ENCODE data around the gene CDH13. TPM values are rescaled to one million over a fixed set of nuclear protein-coding genes. Genes with fewer than 3 reads are reported as not detected.

CDH13 gene
- total RNA-seq, 2 experiments from 2014 or later, result not detected

- H3K4me1 ChIP-seq (ENCODE audit: insufficient read depth, low read length, poor library complexity, severe bottlenecking), result peaks cover 37% of the 10 kb centered on the region
- CTCF ChIA-PET (ENCODE audit: unreplicated experiment), result no interaction called here
- no peak overlapping the region for H3K4me2 ChIP-seq (ENCODE audit: low read length)
- POLR2A ChIA-PET, result no interaction called here
- no peaks in the 10 kb centered on the region for H3K9me2 ChIP-seq (ENCODE audit: insufficient read depth, low read length)
- H4K20me1 ChIP-seq (ENCODE audit: insufficient read depth, low read length), result no peaks in the 10 kb centered on the region
- no peak for DNase-seq (ENCODE audit: low spot score)
- intact Hi-C loops (cut with micrococcal nuclease; ENCODE audit: unreplicated experiment), result no loop called here
- no peaks in the 10 kb centered on the region for H3K9me3 ChIP-seq (ENCODE audit: low read length)
- BruUV-seq (replicated peaks), result no TSS peak
- H3K79me2 ChIP-seq (ENCODE audit: insufficient read depth, low read depth, low read length), result no peaks in the 10 kb centered on the region
- TF ChIP-seq EZH2phosphoT487 (IDR thresholded peaks at IDR 0.05; ENCODE audit: borderline replicate concordance, low read depth, low read length) (no peak), CTCF (conservative IDR thresholded peaks at IDR 0.05; ENCODE audit: low read length) (no peak)
- no peaks in the 10 kb centered on the region for H3K36me3 ChIP-seq (ENCODE audit: insufficient read depth, low read length)
- H3K27ac ChIP-seq (ENCODE audit: low read depth, low read length, poor library complexity, severe bottlenecking), result no peak overlapping the region
- H3K4me3 ChIP-seq (ENCODE audit: low read depth, low read length, poor library complexity, severe bottlenecking), result no peak overlapping the region
- H2AFZ ChIP-seq (ENCODE audit: low read length), result no peak overlapping the region
Measured at GRCh38 chr16:83839561-83839960, 1212.8 kb downstream of the CDH13 start.

GRCh38 chr16:83840060-83840617 lies 1213.4 kb downstream of the CDH13 start:
- no TSS peak for BruUV-seq (replicated peaks)
- H3K79me2 ChIP-seq (ENCODE audit: insufficient read depth, low read depth, low read length), result no peaks in the 10 kb centered on the region
- CTCF ChIA-PET (ENCODE audit: unreplicated experiment), result no interaction called here
- no peaks in the 10 kb centered on the region for H3K9me3 ChIP-seq (ENCODE audit: low read length)
- intact Hi-C loops (cut with micrococcal nuclease; ENCODE audit: unreplicated experiment), result no loop called here
- no peak for TF ChIP-seq EZH2phosphoT487 (IDR thresholded peaks at IDR 0.05; ENCODE audit: borderline replicate concordance, low read depth, low read length)
- TF ChIP-seq CTCF (conservative IDR thresholded peaks at IDR 0.05; ENCODE audit: low read length), result no peak
- DNase-seq (ENCODE audit: low spot score), result no peak
- no peak overlapping the region for H2AFZ ChIP-seq (ENCODE audit: low read length)
- peaks cover 40% of the 10 kb centered on the region for H3K4me1 ChIP-seq (ENCODE audit: insufficient read depth, low read length, poor library complexity, severe bottlenecking)
- no peaks in the 10 kb centered on the region for H4K20me1 ChIP-seq (ENCODE audit: insufficient read depth, low read length)
- POLR2A ChIA-PET, result no interaction called here
- H3K4me2 ChIP-seq (ENCODE audit: low read length), result no peak overlapping the region
- H3K27ac ChIP-seq (ENCODE audit: low read depth, low read length, poor library complexity, severe bottlenecking), result no peak overlapping the region
- no peaks in the 10 kb centered on the region for H3K9me2 ChIP-seq (ENCODE audit: insufficient read depth, low read length)
- H3K4me3 ChIP-seq (ENCODE audit: low read depth, low read length, poor library complexity, severe bottlenecking), result no peak overlapping the region
- H3K36me3 ChIP-seq (ENCODE audit: insufficient read depth, low read length), result no peaks in the 10 kb centered on the region

GRCh38 chr16:83842291-83842690 lies 1215.5 kb downstream of the CDH13 start:
- BruUV-seq (replicated peaks), result no TSS peak
- POLR2A ChIA-PET, result interaction anchor here (1.0 kb wide), 1 partner anchor 18 kb away, joined by 3 read pairs; no protein-coding TSS in a partner anchor
- Histone ChIP-seq H3K9me2 (ENCODE audit: insufficient read depth, low read length) (no peaks in the 10 kb centered on the region), H3K36me3 (ENCODE audit: insufficient read depth, low read length) (no peaks in the 10 kb centered on the region), H2AFZ (ENCODE audit: low read length) (peak overlapping the region; percentile 59; the same call in 1 of the 2 replicates), H3K79me2 (ENCODE audit: insufficient read depth, low read depth, low read length) (no peaks in the 10 kb centered on the region), H3K27ac (ENCODE audit: low read depth, low read length, poor library complexity, severe bottlenecking) (peak overlapping the region; percentile 59), H4K20me1 (ENCODE audit: insufficient read depth, low read length) (no peaks in the 10 kb centered on the region), H3K4me3 (ENCODE audit: low read depth, low read length, poor library complexity, severe bottlenecking) (peak overlapping the region; percentile 19), H3K9me3 (ENCODE audit: low read length) (no peaks in the 10 kb centered on the region), H3K4me2 (ENCODE audit: low read length) (peak overlapping the region; percentile 50), H3K4me1 (ENCODE audit: insufficient read depth, low read length, poor library complexity, severe bottlenecking) (peaks cover 32% of the 10 kb centered on the region)
- TF ChIP-seq EZH2phosphoT487 (IDR thresholded peaks at IDR 0.05; ENCODE audit: borderline replicate concordance, low read depth, low read length) (no peak), CTCF (conservative IDR thresholded peaks at IDR 0.05; ENCODE audit: low read length) (no peak)
- CTCF ChIA-PET (ENCODE audit: unreplicated experiment), result no interaction called here
- intact Hi-C loops (cut with micrococcal nuclease; ENCODE audit: unreplicated experiment), result no loop called here
- no peak for DNase-seq (ENCODE audit: low spot score)

All from OCI-LY7 (cell line).